PC-9 (cell line): ENCODE data around the gene SFSWAP. TPM values are rescaled to one million over a fixed set of nuclear protein-coding genes. Genes with fewer than 3 reads are reported as not detected.

ENCODE experiments used
- BruUV-seq: library from RNA; stranded (reverse); fragments of 400-500 nt; replicated peaks from 2 replicates; lab custom pipeline; 2021; lab: Mats Ljungman, UMichigan
- CTCF ChIA-PET: fragments of 300-600 bp; sonication (Branson Sonifier 250); formaldehyde crosslinking; loops from one replicate; lab custom pipeline; 2022; ENCODE audit warnings: antibody characterized with exemption; lab: Charles Lee
- POLR2A ChIA-PET: fragments of 300-600 bp; sonication (Branson Sonifier 250); formaldehyde crosslinking; loops from one replicate; lab custom pipeline; 2022; ENCODE audit warnings: antibody characterized with exemption; ENCODE audit not compliant: unreplicated experiment; lab: Charles Lee
- DNase-seq, 2 experiments: peaks; one replicate each; pipeline versions ENCODE4 v3.0.0 to v3.0.0-alpha.2; 2015 to 2022; ENCODE audit warnings: mixed read lengths in 1 of 2
- H2AFZ ChIP-seq: fragments of 200-600 bp; sonication (generic); 2 replicates; pipeline ENCODE4 v1.8.1; 2017; ENCODE audit warnings: antibody characterized with exemption
- H3F3A ChIP-seq: fragments of 200-600 bp; sonication (generic); 2 replicates; pipeline ENCODE4 v1.8.1; 2017; ENCODE audit warnings: antibody characterized with exemption, mild to moderate bottlenecking, low read depth; ENCODE audit not compliant: insufficient read depth
- H3K27ac ChIP-seq: fragments of 200-600 bp; sonication (generic); 2 replicates; pipeline ENCODE4 v1.6.1; 2016; ENCODE audit warnings: mixed run types
- H3K27me3 ChIP-seq: fragments of 200-600 bp; sonication (generic); 2 replicates; pipeline ENCODE4 v1.6.1; 2016; ENCODE audit warnings: low read depth, mixed run types; ENCODE audit not compliant: insufficient read depth
- H3K36me3 ChIP-seq: fragments of 200-600 bp; sonication (generic); 2 replicates; pipeline ENCODE4 v1.6.1; 2016; ENCODE audit warnings: low read depth, mixed run types
- H3K4me1 ChIP-seq: fragments of 200-600 bp; sonication (generic); replicated peaks from 2 replicates; pipeline ENCODE4 v1.6.1; 2016; ENCODE audit warnings: mixed run types; ENCODE audit not compliant: insufficient read depth
- H3K4me2 ChIP-seq: fragments of 200-600 bp; sonication (generic); 2 replicates; pipeline ENCODE4 v1.6.1; 2017; ENCODE audit warnings: mixed run types
- H3K4me3 ChIP-seq: fragments of 200-600 bp; sonication (generic); 2 replicates; pipeline ENCODE4 v1.6.1; 2016; ENCODE audit warnings: mixed run types
- H3K79me2 ChIP-seq: fragments of 200-600 bp; sonication (generic); 2 replicates; pipeline ENCODE4 v1.6.1; 2017; ENCODE audit warnings: low read depth, mixed run types
- H3K9me2 ChIP-seq: fragments of 200-600 bp; sonication (generic); 2 replicates; pipeline ENCODE4 v1.8.1; 2017; ENCODE audit warnings: mild to moderate bottlenecking; ENCODE audit not compliant: insufficient read depth
- H3K9me3 ChIP-seq: fragments of 200-600 bp; sonication (generic); 2 replicates; pipeline ENCODE4 v1.8.1; 2016; ENCODE audit warnings: low read depth; ENCODE audit not compliant: insufficient read depth
- H4K20me1 ChIP-seq: fragments of 200-600 bp; sonication (generic); 2 replicates; pipeline ENCODE4 v1.8.1; 2017; ENCODE audit not compliant: insufficient read depth
- EZH2 ChIP-seq: fragments of 200-600 bp; sonication (generic); IDR thresholded peaks from 2 replicates; pipeline ENCODE4 v1.8.0; 2017; ENCODE audit warnings: antibody characterized with exemption, low read depth
- intact Hi-C: fragments of 100-400 bp; cut with micrococcal nuclease; formaldehyde crosslinking; loops from one replicate; pipeline ENCODE4 v1.10.0; 2022; ENCODE audit not compliant: unreplicated experiment
- total RNA-seq: library from RNA; stranded (reverse); gene quantifications from 2 replicates; pipeline ENCODE4 v1.2.3, GENCODE V29; 2021
- TF ChIP-seq, protein P1 (sequence below): fragments of 200-600 bp; sonication (generic); conservative IDR thresholded peaks from 2 replicates; pipeline ENCODE4 v1.6.1; 2017; ENCODE audit warnings: mixed run types, antibody characterized with exemption, mild to moderate bottlenecking, moderate library complexity

The SFSWAP gene
- total RNA-seq, 1 experiment from 2014 or later = 40.7 TPM

DNA sequence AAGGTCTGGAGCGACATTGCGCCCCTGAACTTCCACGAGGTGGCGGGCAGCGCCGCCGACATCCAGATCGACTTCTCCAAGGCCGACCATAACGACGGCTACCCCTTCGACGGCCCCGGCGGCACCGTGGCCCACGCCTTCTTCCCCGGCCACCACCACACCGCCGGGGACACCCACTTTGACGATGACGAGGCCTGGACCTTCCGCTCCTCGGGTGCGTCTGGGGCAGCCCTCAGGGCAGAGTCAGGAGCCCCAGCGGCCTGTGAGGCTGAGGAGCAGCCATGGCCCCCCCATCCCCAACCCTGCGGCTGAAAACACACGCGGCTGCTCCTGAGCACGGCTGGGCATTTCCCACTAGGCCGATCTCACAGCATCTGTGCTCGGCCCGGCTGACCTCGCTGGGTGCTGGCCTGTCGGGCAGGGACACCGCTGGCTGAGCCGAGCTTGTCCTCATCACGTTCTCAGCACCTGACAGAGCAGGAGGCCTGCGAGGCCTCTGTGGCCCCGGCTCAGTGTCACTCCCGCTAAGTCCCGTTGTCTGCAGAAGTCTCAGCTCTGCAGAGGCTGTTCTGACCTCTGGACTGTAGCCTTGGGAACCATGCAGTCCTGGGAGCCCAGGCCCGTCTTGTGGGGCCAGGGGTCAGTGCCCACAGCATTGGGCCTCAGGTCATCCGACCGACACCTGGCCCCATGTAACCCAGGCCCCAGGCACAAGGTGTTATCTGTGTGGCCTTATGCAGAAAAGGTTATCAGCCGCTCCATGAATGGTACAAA, 129.9 kb downstream of the SFSWAP start:
- no peak overlapping the region for H3K27ac ChIP-seq
- BruUV-seq = no TSS peak
- intact Hi-C loops = no loop called here
- H3K4me1 ChIP-seq = no peaks in the 10 kb centered on the region
- ChIA-PET CTCF (no interaction called here), POLR2A (no interaction called here)
- no peak overlapping the region for H2AFZ ChIP-seq
- H3F3A ChIP-seq = 0 out of 2 replicates have a peak, but pooled peaks cover 3% of the 10 kb centered on the region
- no peak overlapping the region for H3K4me2 ChIP-seq
- 0 out of 2 replicates have a peak, but pooled peaks cover under 1% of the 10 kb centered on the region for H3K27me3 ChIP-seq
- no peaks in the 10 kb centered on the region for H3K9me2 ChIP-seq
- H3K79me2 ChIP-seq = no peaks in the 10 kb centered on the region
- H3K36me3 ChIP-seq = no peaks in the 10 kb centered on the region
- H3K4me3 ChIP-seq = no peak overlapping the region
- DNase-seq = no peak
- no peaks in the 10 kb centered on the region for H3K9me3 ChIP-seq
- H4K20me1 ChIP-seq = no peaks in the 10 kb centered on the region
- TF ChIP-seq, protein P1, sequence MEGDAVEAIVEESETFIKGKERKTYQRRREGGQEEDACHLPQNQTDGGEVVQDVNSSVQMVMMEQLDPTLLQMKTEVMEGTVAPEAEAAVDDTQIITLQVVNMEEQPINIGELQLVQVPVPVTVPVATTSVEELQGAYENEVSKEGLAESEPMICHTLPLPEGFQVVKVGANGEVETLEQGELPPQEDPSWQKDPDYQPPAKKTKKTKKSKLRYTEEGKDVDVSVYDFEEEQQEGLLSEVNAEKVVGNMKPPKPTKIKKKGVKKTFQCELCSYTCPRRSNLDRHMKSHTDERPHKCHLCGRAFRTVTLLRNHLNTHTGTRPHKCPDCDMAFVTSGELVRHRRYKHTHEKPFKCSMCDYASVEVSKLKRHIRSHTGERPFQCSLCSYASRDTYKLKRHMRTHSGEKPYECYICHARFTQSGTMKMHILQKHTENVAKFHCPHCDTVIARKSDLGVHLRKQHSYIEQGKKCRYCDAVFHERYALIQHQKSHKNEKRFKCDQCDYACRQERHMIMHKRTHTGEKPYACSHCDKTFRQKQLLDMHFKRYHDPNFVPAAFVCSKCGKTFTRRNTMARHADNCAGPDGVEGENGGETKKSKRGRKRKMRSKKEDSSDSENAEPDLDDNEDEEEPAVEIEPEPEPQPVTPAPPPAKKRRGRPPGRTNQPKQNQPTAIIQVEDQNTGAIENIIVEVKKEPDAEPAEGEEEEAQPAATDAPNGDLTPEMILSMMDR = no peak
- no peak for TF ChIP-seq EZH2

DNA sequence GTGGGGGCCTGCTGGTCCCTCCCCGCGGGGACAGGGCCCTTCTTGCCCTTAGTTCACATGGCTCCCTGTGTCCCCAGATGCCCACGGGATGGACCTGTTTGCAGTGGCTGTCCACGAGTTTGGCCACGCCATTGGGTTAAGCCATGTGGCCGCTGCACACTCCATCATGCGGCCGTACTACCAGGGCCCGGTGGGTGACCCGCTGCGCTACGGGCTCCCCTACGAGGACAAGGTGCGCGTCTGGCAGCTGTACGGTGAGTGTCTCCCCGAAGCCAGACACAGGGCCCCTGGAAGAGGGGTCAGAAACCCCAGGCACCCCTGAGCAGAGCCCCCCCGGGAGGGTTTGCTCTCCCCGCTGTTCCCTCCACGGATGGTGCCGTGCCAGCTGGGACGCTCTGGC, 130.7 kb downstream of the SFSWAP start:
- no TSS peak for BruUV-seq
- H3K4me1 ChIP-seq = no peaks in the 10 kb centered on the region
- no peaks in the 10 kb centered on the region for H3K9me3 ChIP-seq
- POLR2A ChIA-PET = no interaction called here
- no peak overlapping the region for H3K27ac ChIP-seq
- no peak for DNase-seq
- no peak overlapping the region for H2AFZ ChIP-seq
- TF ChIP-seq, protein P1 = no peak
- TF ChIP-seq EZH2 = no peak
- H3K4me3 ChIP-seq = no peak overlapping the region
- no peaks in the 10 kb centered on the region for H4K20me1 ChIP-seq
- no peak overlapping the region for H3K4me2 ChIP-seq
- no peaks in the 10 kb centered on the region for H3K79me2 ChIP-seq
- intact Hi-C loops = no loop called here
- CTCF ChIA-PET = no interaction called here
- no peaks in the 10 kb centered on the region for H3K9me2 ChIP-seq
- no peaks in the 10 kb centered on the region for H3K36me3 ChIP-seq
- 0 out of 2 replicates have a peak, but pooled peaks cover 3% of the 10 kb centered on the region for H3F3A ChIP-seq
- peaks cover 3% of the 10 kb centered on the region; the same call in 1 of the 2 replicates for H3K27me3 ChIP-seq

DNA sequence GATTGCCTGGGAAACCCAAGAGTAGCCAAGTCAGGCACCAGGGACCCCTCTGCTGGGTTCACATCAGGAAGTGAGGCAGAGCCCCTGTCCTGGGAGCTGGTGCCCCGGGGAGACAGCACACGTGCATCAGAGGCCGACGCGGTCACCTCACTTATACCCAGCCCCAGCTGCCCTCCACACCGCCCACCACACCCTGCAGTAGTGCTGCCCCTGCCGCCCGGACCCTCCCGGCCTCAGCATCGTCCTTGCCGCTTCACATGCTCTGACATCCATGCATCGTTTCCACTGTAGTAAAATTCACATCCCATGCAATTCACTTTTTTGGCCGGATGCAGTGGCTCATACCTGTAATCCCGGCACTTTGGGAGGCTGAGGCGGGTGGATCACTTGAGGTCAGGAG, 131.3 kb downstream of the SFSWAP start:
- 0 out of 2 replicates have a peak, but pooled peaks cover 2% of the 10 kb centered on the region for H3F3A ChIP-seq
- POLR2A ChIA-PET = no interaction called here
- no peak overlapping the region for H3K4me2 ChIP-seq
- H3K4me1 ChIP-seq = no peaks in the 10 kb centered on the region
- H3K27me3 ChIP-seq = peaks cover 3% of the 10 kb centered on the region; the same call in 1 of the 2 replicates
- BruUV-seq = no TSS peak
- no peak overlapping the region for H2AFZ ChIP-seq
- no peak overlapping the region for H3K27ac ChIP-seq
- no peaks in the 10 kb centered on the region for H3K9me2 ChIP-seq
- no peaks in the 10 kb centered on the region for H3K9me3 ChIP-seq
- intact Hi-C loops = no loop called here
- H3K79me2 ChIP-seq = no peaks in the 10 kb centered on the region
- CTCF ChIA-PET = no interaction called here
- H4K20me1 ChIP-seq = no peaks in the 10 kb centered on the region
- H3K4me3 ChIP-seq = no peak overlapping the region
- no peaks in the 10 kb centered on the region for H3K36me3 ChIP-seq
- no peak for DNase-seq
- TF ChIP-seq EZH2 = no peak
- TF ChIP-seq, protein P1 = no peak
